Measurements from ENCODE around the gene PLEKHD1.
A peak's percentile ranks its signal among the peaks of the same experiment; 100 is the strongest.
"Not testable (repeated sequence)": the region's sequence is repeated elsewhere in the genome, so short reads cannot be mapped to it uniquely, and the experiment has no call there.

The PLEKHD1 gene

GRCh38 chr14:69484444-69485314 lies at the start of gene PLEKHD1:
Gene PLEKHD1, plus strand, starts transcription at chr14:69484728. Its CDS starts 238 bp downstream, at chr14:69484966.
- peak in 1 of 2 experiments; percentile 32 for DNase-seq

- DNase-seq = no peak
Observed at GRCh38 chr14:69439521-69440270, 44.8 kb upstream of the PLEKHD1 start.

DNA sequence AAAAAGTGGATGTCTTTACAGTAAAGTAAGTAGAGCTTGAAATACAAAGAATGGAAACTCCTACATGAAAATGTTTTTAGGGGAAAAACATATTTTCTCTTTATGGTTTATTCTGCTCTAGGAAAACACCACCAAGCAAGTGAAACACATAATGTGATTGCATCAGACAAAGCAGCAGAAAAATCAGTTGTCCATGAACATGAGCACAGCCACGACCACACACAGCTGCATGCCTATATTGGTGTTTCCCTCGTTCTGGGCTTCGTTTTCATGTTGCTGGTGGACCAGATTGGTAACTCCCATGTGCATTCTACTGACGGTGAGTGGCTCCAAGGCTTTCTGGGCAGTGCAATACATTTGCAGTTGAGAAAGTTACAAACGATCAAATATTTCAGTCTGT lies 42.6 kb upstream of the PLEKHD1 start:
- no peak for DNase-seq

DNA sequence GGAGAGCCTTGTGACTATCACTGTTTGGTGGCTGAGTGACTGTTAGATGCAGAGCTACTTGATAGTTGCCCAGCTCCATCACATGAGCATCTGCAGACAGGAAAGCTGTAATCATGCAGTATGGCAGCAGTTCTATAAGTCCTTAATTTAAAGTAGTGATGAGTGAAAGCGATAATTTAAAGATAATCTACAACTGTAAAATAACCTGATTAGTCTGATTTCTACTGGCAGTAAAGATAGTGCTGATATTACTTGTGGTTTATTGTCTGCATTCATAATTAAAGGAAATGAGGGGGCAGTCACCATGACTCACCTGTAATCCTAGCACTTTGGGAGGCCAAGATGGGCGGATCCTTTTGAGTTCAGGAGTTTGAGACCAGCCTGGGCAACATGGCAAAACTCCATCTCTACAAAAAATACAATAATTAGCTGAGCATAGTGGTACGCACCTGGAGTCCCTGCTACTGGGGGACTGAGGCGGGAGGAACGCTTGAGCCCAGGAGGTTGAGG lies 41.2 kb upstream of the PLEKHD1 start:
- DNase-seq = no peak

DNA sequence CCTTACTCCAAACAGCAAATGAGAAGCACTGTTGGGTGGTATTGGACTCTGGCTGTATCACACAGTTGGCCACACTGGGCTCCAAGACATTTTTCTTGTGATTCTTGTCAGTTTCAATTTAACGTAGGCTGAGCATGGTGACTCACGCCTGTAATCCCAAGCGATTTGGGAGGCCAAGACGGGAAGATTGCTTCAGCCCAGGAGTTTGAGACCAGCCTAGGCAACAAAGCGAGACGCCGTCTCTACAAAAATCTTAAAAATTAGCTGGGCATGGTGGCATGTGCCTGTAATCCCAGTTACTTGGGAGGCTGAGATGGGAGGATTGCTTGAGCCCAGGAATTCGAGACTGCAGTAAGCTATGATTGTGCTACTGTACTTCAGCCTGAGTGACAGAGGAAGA lies 35.3 kb upstream of the PLEKHD1 start:
- no peak for DNase-seq

GRCh38 chr14:69451941-69452340 lies 32.6 kb upstream of the PLEKHD1 start:
- no peak for DNase-seq

GRCh38 chr14:69458350-69458749 lies 26.2 kb upstream of the PLEKHD1 start:
- no peak for DNase-seq

GRCh38 chr14:69459122-69459521 lies 25.4 kb upstream of the PLEKHD1 start:
- DNase-seq = no peak

GRCh38 chr14:69460093-69460701 lies 24.3 kb upstream of the PLEKHD1 start:
- peak; percentile 27 to 60 for DNase-seq

GRCh38 chr14:69464379-69464778 lies 20.1 kb upstream of the PLEKHD1 start:
- no peak for DNase-seq

GRCh38 chr14:69464829-69465228 lies 19.7 kb upstream of the PLEKHD1 start:
- no peak for DNase-seq

DNA sequence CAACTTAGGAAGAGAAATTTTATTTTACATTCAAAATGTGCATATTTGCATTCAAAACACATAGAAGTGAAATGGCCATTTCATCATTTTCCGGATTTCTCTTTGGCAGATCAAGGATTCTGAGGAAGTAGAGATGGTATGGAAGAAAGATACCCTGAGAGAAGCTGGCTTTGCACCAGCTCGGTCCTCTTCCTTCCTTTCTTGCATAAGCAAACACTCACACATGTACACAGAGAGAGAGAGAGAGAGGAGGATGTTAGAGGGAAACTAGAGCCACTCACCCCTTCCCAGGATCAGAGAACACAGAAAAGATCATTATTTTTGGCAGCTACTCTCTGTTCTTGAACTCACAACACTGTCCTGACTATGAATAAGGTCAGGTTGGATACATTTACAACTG lies 15.6 kb upstream of the PLEKHD1 start:
- no peak for DNase-seq

GRCh38 chr14:69471436-69471835 lies 13.1 kb upstream of the PLEKHD1 start:
- DNase-seq = no peak

GRCh38 chr14:69471916-69472315 lies 12.6 kb upstream of the PLEKHD1 start:
- DNase-seq = no peak

GRCh38 chr14:69473260-69473659 lies 11.3 kb upstream of the PLEKHD1 start:
- DNase-seq = no peak

DNA sequence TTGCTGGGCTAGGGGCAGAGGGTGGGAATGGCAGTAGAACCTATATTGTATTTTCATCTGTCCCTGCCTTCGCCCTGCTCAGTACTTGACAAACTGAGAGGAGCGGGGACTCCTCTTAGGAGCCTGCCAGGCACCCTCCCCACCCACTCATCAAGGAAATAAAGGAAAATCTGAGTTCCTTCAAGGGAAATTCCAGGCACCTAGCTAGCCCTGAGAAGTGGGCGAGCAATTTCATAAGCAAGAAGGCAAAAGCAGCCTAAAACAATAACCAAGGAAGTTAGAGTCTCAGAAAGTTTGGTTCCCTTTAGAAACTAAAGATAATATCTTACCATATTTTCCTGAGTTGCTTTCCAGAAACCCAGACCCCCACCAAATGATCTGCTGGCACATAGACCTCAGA lies 10.6 kb upstream of the PLEKHD1 start:
- no peak for DNase-seq

- DNase-seq = no peak
Observed at GRCh38 chr14:69475194-69475818, 9.2 kb upstream of the PLEKHD1 start.

DNA sequence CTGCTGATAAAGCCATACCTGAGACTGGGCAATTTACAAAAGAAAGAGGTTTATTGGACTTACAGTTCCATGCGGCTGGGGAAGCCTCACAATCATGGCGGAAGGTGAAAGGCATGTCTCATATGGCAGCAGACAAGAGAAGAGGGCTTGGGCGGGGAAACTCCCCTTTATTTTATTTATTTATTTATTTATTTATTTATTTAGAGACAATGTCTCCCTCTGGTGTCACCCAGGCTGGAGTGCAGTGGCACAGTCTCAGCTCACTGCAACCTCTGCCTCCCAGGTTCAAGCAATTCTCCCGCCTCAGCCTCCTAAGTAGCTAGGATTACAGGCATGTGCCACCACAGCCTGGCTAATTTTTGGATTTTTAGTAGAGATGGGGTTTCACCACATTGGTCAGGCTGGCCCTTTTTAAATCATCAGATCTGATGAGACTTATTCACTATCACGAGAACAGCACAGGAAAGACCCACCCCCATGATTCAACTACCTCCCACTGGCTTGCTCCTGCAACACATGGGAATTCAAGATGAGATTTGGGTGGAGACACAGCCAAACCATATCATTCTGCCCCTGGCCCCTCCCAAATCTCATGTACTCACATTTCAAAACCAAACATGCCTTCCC lies 7.6 kb upstream of the PLEKHD1 start:
- not testable (repeated sequence) for DNase-seq

DNA sequence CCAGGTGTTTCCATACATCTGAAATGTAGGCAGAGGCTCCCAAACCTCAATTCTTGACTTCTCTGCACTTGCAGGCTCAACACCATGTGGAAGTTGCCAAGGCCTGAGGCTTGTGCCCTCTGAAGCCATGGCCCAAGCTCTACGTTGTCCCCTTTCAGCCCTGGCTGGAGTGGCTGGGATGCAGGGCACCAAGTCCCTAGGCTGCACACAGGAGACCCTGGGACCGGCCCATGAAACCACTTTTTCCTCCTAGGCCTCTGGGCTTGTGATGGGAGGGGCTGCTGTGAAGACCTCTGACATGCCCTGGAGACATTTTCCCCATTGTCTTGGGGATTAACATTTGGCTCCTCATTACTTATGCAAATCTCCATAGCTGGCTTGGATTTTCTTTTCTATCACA lies 6.5 kb upstream of the PLEKHD1 start:
- not testable (repeated sequence) for DNase-seq

- no peak for DNase-seq
Observed at GRCh38 chr14:69479696-69480095, 4.8 kb upstream of the PLEKHD1 start.

DNA sequence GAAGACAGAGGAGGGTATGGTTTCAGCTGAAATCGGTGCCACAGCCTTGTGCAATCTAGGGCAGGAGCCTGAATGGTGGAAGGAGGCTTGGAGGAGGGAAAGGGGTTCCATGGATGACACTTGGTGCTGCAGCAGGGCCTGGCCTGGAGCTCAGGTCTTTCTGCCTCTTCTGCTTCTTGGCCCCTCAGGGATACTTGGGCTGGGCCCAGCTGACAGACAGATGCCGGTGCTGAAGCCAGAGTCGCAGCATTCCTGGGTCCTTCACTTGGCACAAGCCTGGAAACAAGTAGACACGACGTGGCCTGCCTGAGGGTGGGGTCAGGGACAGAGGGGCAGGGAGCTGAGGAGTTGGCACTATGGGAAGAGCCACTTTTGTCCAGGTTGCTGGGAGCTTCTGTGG lies 4.4 kb upstream of the PLEKHD1 start:
- DNase-seq = no peak

- DNase-seq = peak in 1 of 2 experiments; percentile 41
Observed at GRCh38 chr14:69481815-69482568, 2.5 kb upstream of the PLEKHD1 start.
